G401 (cell line): ENCODE results near the gene TBKBP1. TPM values are rescaled to one million over a fixed set of nuclear protein-coding genes. Genes with fewer than 3 reads are reported as not detected.

Experiments
- DNase-seq: peaks from one replicate; pipeline ENCODE4 v3.0.0-alpha.2; 2015; ENCODE audit warnings: low spot score
- in situ Hi-C: cut with HindIII; loops from 2 replicates; pipeline ENCODE4 v1.10.0; 2016; ENCODE audit warnings: low sequenced_read_pairs, mixed read lengths
- total RNA-seq: library from RNA; depleted of rRNA; stranded (reverse); fragments of >200 nt; shearing (Covaris generic); gene quantifications from 2 replicates; pipeline ENCODE4 v1.2.3, GENCODE V29; 2014

Gene TBKBP1
- total RNA-seq, 1 experiment from 2014 or later: 32.5 TPM

- in situ Hi-C loops: no loop called here
- no peak for DNase-seq
These were observed 3.0 kb downstream of the TBKBP1 start for GRCh38 chr17:47696717-47697642.

- in situ Hi-C loops: no loop called here
These were observed 4.1 kb downstream of the TBKBP1 start for GRCh38 chr17:47697906-47698711.

GRCh38 chr17:47698749-47699535 lies 5.0 kb downstream of the TBKBP1 start:
- in situ Hi-C loops: no loop called here
- peak; percentile 53 for DNase-seq

More at GRCh38 chr17:47697906-47698711, 4.1 kb downstream of the TBKBP1 start:
- no peak for DNase-seq

GRCh38 chr17:47699536-47699840 lies 5.5 kb downstream of the TBKBP1 start:
- no peak for DNase-seq
- in situ Hi-C loops: no loop called here

GRCh38 chr17:47700471-47701449 lies 6.8 kb downstream of the TBKBP1 start:
- DNase-seq: no peak
- in situ Hi-C loops: no loop called here

GRCh38 chr17:47701608-47702007 lies 7.6 kb downstream of the TBKBP1 start:
- DNase-seq: no peak
- in situ Hi-C loops: no loop called here

- no peak for DNase-seq
- in situ Hi-C loops: no loop called here
These were observed 8.5 kb downstream of the TBKBP1 start for GRCh38 chr17:47702391-47702995.

GRCh38 chr17:47703191-47703591 lies 9.2 kb downstream of the TBKBP1 start:
- no peak for DNase-seq
- in situ Hi-C loops: no loop called here

- in situ Hi-C loops: no loop called here
- DNase-seq: no peak
These were observed 9.7 kb downstream of the TBKBP1 start for GRCh38 chr17:47703671-47704070.

- in situ Hi-C loops: no loop called here
- no peak for DNase-seq
These were observed 10.2 kb downstream of the TBKBP1 start for GRCh38 chr17:47704116-47704515.

GRCh38 chr17:47704736-47705135 lies 10.8 kb downstream of the TBKBP1 start:
- peak; percentile 76 for DNase-seq
- in situ Hi-C loops: no loop called here

- in situ Hi-C loops: no loop called here
- peak; percentile 38 for DNase-seq
These were observed 11.9 kb downstream of the TBKBP1 start for GRCh38 chr17:47705536-47706530.

GRCh38 chr17:47707056-47707804 lies 13.3 kb downstream of the TBKBP1 start:
- DNase-seq: no peak
- in situ Hi-C loops: no loop called here

GRCh38 chr17:47707884-47708283 lies 13.9 kb downstream of the TBKBP1 start:
- DNase-seq: no peak
- in situ Hi-C loops: no loop called here

- in situ Hi-C loops: no loop called here
- DNase-seq: no peak
These were observed 14.4 kb downstream of the TBKBP1 start for GRCh38 chr17:47708312-47708863.
